Measurements from ENCODE around the gene CYB561D1. TPM values are rescaled to one million over a fixed set of nuclear protein-coding genes. Genes with fewer than 3 reads are reported as not detected.

Gene CYB561D1
- total and polyA plus RNA-seq, 3 donors from 2014 or later = 8.0 to 11.5 (median 8.0) TPM

DNA sequence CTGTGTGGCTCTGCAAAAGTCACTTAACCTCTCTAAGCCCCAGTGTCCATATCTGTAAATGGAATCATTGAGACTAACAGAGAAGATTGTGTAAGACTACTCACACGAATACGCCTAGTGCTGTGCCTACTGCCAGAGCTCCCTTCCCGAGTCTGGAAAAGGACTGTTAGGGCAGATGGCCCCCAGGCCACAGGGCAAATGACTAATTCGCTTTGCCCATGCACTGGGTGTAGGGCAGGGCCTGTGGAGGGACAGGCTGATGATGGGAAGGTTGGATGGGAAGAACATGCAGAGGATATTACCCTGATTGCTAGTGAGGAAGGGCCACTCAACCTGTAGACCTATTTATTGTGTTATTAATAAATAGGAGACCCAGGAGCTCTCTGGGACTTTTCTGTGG, 41.6 kb downstream of the CYB561D1 start:
- TF ChIP-seq, protein P1, sequence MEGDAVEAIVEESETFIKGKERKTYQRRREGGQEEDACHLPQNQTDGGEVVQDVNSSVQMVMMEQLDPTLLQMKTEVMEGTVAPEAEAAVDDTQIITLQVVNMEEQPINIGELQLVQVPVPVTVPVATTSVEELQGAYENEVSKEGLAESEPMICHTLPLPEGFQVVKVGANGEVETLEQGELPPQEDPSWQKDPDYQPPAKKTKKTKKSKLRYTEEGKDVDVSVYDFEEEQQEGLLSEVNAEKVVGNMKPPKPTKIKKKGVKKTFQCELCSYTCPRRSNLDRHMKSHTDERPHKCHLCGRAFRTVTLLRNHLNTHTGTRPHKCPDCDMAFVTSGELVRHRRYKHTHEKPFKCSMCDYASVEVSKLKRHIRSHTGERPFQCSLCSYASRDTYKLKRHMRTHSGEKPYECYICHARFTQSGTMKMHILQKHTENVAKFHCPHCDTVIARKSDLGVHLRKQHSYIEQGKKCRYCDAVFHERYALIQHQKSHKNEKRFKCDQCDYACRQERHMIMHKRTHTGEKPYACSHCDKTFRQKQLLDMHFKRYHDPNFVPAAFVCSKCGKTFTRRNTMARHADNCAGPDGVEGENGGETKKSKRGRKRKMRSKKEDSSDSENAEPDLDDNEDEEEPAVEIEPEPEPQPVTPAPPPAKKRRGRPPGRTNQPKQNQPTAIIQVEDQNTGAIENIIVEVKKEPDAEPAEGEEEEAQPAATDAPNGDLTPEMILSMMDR (IDR thresholded peaks at IDR 0.05) = no peak
- TF ChIP-seq POLR2A (IDR thresholded peaks at IDR 0.05) = no peak
- Histone ChIP-seq H3K27ac (no peak overlapping the region), H3K4me3 (no peak overlapping the region), H3K27me3 (no peaks in the 10 kb centered on the region), H3K4me1 (peaks cover 48% of the 10 kb centered on the region), H3K9me3 (no peaks in the 10 kb centered on the region), H3K36me3 (ENCODE audit: low read depth, missing control alignments) (no peaks in the 10 kb centered on the region)
- WGBS, 2 donors = 70 to 77% methylated on average over 4 of the region's 4 CpGs
- DNase-seq = no peak
- intact Hi-C loops (cut with DNase I; ENCODE audit: low total_unique reads) = no loop called here

DNA sequence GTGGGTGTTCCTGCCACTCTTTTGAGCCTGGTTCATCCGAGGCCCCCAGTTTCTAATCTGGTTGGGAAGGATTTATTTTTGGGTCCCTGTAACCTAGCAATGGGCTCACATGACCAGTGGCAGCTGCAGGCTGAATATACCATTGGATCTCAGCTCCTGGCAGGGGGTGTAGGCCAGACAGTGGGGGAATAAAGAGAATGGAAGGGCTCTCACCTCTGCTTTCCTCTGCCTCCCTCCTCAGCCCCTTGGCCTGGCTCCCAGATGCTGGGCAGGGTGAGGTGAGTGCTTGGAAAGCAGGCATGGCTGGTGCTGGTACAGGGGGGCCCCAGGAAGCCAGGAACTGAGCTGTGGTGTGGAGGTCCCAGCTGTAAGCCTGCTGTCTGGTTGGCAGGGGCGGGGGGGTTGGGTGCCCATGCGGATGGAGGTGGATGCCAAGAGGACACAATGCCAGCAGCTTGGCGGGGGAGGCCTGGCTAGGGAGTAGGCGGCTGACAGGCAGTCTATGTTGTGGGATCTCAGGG, 42.1 kb downstream of the CYB561D1 start:
- TF ChIP-seq, protein P1 (IDR thresholded peaks at IDR 0.05) = no peak
- TF ChIP-seq POLR2A (IDR thresholded peaks at IDR 0.05) = no peak
- no peaks in the 10 kb centered on the region for H3K27me3 ChIP-seq
- intact Hi-C loops (cut with DNase I; ENCODE audit: low total_unique reads) = no loop called here
- H3K36me3 ChIP-seq (ENCODE audit: low read depth, missing control alignments) = no peaks in the 10 kb centered on the region
- no peak overlapping the region for H3K4me3 ChIP-seq
- peaks cover 43% of the 10 kb centered on the region for H3K4me1 ChIP-seq
- H3K9me3 ChIP-seq = no peaks in the 10 kb centered on the region
- no peak overlapping the region for H3K27ac ChIP-seq
- WGBS, 2 donors = 64 to 68% methylated on average over 4 to 5 of the region's 5 CpGs
- peak; percentile 82 for DNase-seq

DNA sequence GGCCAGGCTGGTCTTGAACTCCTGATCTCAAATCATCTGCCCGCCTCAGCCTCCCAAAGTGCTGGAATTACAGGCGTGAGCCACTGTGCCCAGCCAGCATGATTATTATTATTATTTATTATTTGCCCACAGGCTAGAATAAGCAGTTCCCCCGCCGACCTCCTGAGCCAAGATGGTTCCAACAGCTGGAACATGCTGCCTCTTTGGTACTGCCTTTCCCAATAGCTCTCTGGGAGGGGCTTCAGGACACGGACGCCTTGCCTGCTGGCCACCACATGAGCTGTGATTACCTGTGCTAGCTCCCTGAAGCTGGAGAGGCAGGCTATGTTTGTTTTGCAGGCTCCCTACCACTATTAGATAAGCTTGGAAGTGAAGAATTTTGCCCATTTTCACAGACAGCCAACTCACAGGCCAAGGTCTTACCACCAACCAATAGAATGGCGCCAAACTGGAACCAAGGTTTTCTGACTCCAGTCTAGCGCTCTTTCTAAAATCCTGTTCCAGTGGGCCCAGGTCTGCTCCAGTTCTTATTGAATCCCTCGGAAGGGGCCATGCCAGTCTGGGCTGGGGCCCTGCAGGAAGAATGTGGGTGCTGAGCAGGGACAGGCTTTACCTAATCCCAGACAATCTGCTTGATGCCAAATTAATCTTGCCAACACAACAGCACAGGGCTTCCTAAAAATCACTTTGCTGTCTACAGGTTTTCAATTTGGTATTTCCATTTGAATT, 43.7 kb downstream of the CYB561D1 start:
- intact Hi-C loops (cut with DNase I; ENCODE audit: low total_unique reads) = no loop called here
- DNase-seq = no peak
- no peak for TF ChIP-seq POLR2A (IDR thresholded peaks at IDR 0.05)
- TF ChIP-seq, protein P1 (IDR thresholded peaks at IDR 0.05) = no peak
- no peaks in the 10 kb centered on the region for H3K9me3 ChIP-seq
- no peak overlapping the region for H3K27ac ChIP-seq
- H3K27me3 ChIP-seq = no peaks in the 10 kb centered on the region
- H3K36me3 ChIP-seq (ENCODE audit: low read depth, missing control alignments) = no peaks in the 10 kb centered on the region
- H3K4me3 ChIP-seq = no peak overlapping the region
- 86 to 87% methylated on average over 9 of the region's 9 CpGs for WGBS, 2 donors
- peaks cover 27% of the 10 kb centered on the region for H3K4me1 ChIP-seq

DNA sequence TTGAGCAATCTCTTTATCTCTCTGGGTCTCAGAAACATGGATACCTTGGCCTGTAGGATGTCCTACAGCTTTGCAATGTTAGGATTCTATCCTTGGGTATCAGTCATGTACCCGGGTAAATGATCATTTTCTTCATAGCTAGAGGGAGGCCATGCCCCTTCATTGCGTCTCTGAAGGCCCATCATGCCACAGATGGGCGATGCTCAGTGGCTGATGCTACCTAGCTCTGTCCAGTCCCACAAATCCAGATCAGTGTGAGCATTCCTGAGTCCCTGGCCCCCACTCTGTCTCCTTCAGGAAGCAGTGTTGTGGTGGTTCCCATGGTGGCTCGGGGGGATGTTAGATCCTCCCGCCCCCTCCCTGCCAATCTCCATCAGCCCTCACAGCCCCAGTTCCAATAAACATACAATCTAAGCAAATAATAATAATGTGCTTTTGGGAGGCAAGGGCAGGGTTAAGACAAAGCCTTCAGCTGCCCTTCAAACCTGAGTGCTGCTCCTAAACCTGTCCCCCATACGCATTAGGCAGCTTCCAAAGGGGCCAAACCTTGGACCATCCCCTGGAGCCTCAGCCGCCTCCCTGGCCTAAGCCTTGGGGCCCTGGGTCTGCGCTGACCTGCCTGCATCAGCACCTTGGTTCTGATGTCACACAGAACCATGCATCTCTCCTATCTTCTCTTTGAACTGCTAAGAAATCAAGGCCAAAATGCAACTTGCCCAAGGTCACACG, 45.1 kb downstream of the CYB561D1 start:
- Histone ChIP-seq H3K9me3 (no peaks in the 10 kb centered on the region), H3K4me1 (peaks cover 19% of the 10 kb centered on the region), H3K27me3 (no peaks in the 10 kb centered on the region), H3K36me3 (ENCODE audit: low read depth, missing control alignments) (no peaks in the 10 kb centered on the region), H3K27ac (no peak overlapping the region), H3K4me3 (no peak overlapping the region)
- TF ChIP-seq, protein P1 (IDR thresholded peaks at IDR 0.05) = no peak
- TF ChIP-seq POLR2A (IDR thresholded peaks at IDR 0.05) = no peak
- intact Hi-C loops (cut with DNase I; ENCODE audit: low total_unique reads) = no loop called here
- WGBS, 2 donors = 87 to 91% methylated on average over 8 to 9 of the region's 9 CpGs
- no peak for DNase-seq
